ENCODE measurements around the gene TRIP10.

Gene TRIP10

DNA sequence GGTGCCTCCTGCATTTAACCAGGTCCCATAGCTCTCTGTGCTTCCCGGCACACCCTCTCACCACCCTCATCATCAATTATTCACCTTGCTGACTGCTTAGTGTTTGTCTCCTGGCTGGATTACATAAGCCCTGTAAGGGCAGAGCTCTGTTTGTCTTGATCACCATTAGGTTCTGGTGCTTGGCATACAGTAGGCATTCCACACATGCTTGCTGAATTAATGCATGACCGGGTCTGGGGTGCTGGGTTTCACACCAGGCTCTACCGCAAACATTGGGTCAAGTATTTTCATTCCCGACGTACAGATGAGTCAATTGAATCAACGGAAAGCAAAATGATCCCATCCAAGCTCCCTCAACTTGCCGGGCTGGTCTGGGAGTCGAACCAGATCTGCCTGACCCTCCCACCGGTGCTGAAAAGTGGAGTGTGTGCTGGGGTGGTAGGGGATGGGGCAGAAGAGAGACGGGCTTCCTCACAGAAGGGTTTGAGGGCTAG lies 61.6 kb downstream of the TRIP10 start:
- DNase-seq = no peak

Measured in NCI-H2171 treated with DMSO at 0.1 percent for 48 hours (cell line).